A172 (cell line): ENCODE measurements around the gene S100B. TPM values are rescaled to one million over a fixed set of nuclear protein-coding genes. Genes with fewer than 3 reads are reported as not detected.
"Not testable (repeated sequence)": the region's sequence is repeated elsewhere in the genome, so short reads cannot be mapped to it uniquely, and the experiment has no call there.

Experiments used
- DNase-seq: peaks from one replicate; pipeline ENCODE4 v3.0.0-alpha.2; 2015; ENCODE audit warnings: low spot score
- total RNA-seq: library from RNA; depleted of rRNA; stranded (reverse); fragments of >200 nt; shearing (Covaris generic); gene quantifications from 2 replicates; pipeline ENCODE4 v1.2.3, GENCODE V29; 2014; rRNA removed

S100B gene
- not detected in 2 replicates for total RNA-seq

- no peak for DNase-seq
Measured at GRCh38 chr21:46604975-46605766, at the start of gene S100B. TSS of gene S100B (minus strand) at chr21:46605082. CDS start at chr21:46602415, 2,667 bp downstream.

GRCh38 chr21:46651121-46651520, 46.2 kb upstream of the S100B start:
- DNase-seq: no peak

- DNase-seq: no peak
Measured at GRCh38 chr21:46650476-46651098, 45.7 kb upstream of the S100B start.

- DNase-seq: no peak
Measured at GRCh38 chr21:46649356-46649755, 44.5 kb upstream of the S100B start.

- DNase-seq: no peak
Measured at GRCh38 chr21:46648539-46648938, 43.7 kb upstream of the S100B start.

- no peak for DNase-seq
Measured at GRCh38 chr21:46646541-46647154, 41.8 kb upstream of the S100B start.

GRCh38 chr21:46645840-46646239, 41.0 kb upstream of the S100B start:
- DNase-seq: no peak

- DNase-seq: no peak
Measured at GRCh38 chr21:46643379-46644177, 38.7 kb upstream of the S100B start.

- DNase-seq: no peak
Measured at GRCh38 chr21:46641656-46642055, 36.8 kb upstream of the S100B start.

- peak; percentile 12 for DNase-seq
Measured at GRCh38 chr21:46639489-46640386, 34.9 kb upstream of the S100B start.

GRCh38 chr21:46637952-46638746, 33.3 kb upstream of the S100B start:
- DNase-seq: no peak

- DNase-seq: no peak
Measured at GRCh38 chr21:46636550-46637285, 31.8 kb upstream of the S100B start.

- no peak for DNase-seq
Measured at GRCh38 chr21:46636181-46636512, 31.3 kb upstream of the S100B start.

GRCh38 chr21:46635324-46636180, 30.7 kb upstream of the S100B start, which contains the start of gene PRMT2:
TSS of gene PRMT2 (plus strand) at chr21:46635674. CDS start at chr21:46636952, 1,278 bp downstream.
- peak; percentile 93 for DNase-seq

GRCh38 chr21:46634966-46635323, 30.1 kb upstream of the S100B start:
- DNase-seq: peak; percentile 83

- peak; percentile 6 for DNase-seq
Measured at GRCh38 chr21:46634427-46634826, 29.5 kb upstream of the S100B start.

- DNase-seq: no peak
Measured at GRCh38 chr21:46633566-46633965, 28.7 kb upstream of the S100B start.

GRCh38 chr21:46630915-46631314, 26.0 kb upstream of the S100B start:
- not testable (repeated sequence) for DNase-seq
